ENCODE results near the gene NELFE. TPM values are rescaled to one million over a fixed set of nuclear protein-coding genes. Genes with fewer than 3 reads are reported as not detected.

NELFE gene
- total and polyA plus RNA-seq, 2 of the 13 experiments (the other 11 are each of a cell fraction or from before 2014, with no cell fraction given), result 51.3 to 69.8 TPM

GRCh38 chr6:31945507-31946369, 13.0 kb downstream of the NELFE start, which contains the start of gene CFB (continued):
- TF ChIP-seq MAF1 (CRISPR knock-in tag; IDR thresholded peaks at IDR 0.05; ENCODE audit: borderline replicate concordance) (peak; percentile 83; the same call in 1 of the 2 replicates), MYC (CRISPR knock-in tag; IDR thresholded peaks at IDR 0.05; ENCODE audit: borderline replicate concordance) (peak; percentile 70; the same call in 1 of the 2 replicates), ZNF879 (CRISPR knock-in tag; IDR thresholded peaks at IDR 0.05) (no peak), YEATS2 (CRISPR knock-in tag; IDR thresholded peaks at IDR 0.05; ENCODE audit: borderline replicate concordance) (peak; percentile 66; the same call in 1 of the 2 replicates), HES4 (CRISPR knock-in tag; IDR thresholded peaks at IDR 0.05; ENCODE audit: borderline replicate concordance) (0 out of 2 replicates have a peak, but pooled peaks have one; percentile 20), POGZ (CRISPR knock-in tag; IDR thresholded peaks at IDR 0.05) (peak; percentile 51), ZNF777 (CRISPR knock-in tag; IDR thresholded peaks at IDR 0.05) (peak; percentile 34; the same call in 1 of the 2 replicates), JUNB (CRISPR knock-in tag; IDR thresholded peaks at IDR 0.05; ENCODE audit: borderline replicate concordance) (no peak; the same call in 1 of the 2 replicates), ZNF703 (CRISPR knock-in tag; IDR thresholded peaks at IDR 0.05; ENCODE audit: borderline replicate concordance) (peak; percentile 75; the same call in 1 of the 2 replicates), SOX13 (IDR thresholded peaks at IDR 0.05) (0 out of 2 replicates have a peak, but pooled peaks have one; percentile 12), SOX13 (CRISPR knock-in tag; conservative IDR thresholded peaks at IDR 0.05 in 1 of 2, IDR thresholded peaks at IDR 0.05 in 1 of 2) (peak in 1 of 2 experiments; percentile 84; a peak in 2 of 4 replicates), ZNF331 (CRISPR knock-in tag; IDR thresholded peaks at IDR 0.05) (peak; percentile 88; the same call in 1 of the 2 replicates), ZNF17 (CRISPR knock-in tag; IDR thresholded peaks at IDR 0.05) (no peak), ZNF687 (CRISPR knock-in tag; IDR thresholded peaks at IDR 0.05) (peak; percentile 90), ZNF552 (CRISPR knock-in tag; IDR thresholded peaks at IDR 0.05; ENCODE audit: borderline replicate concordance) (peak; percentile 26), ZNF446 (CRISPR knock-in tag; IDR thresholded peaks at IDR 0.05) (no peak), MBD4 (IDR thresholded peaks at IDR 0.05; ENCODE audit: borderline replicate concordance, low read length) (no peak), IRX3 (CRISPR knock-in tag; IDR thresholded peaks at IDR 0.05; ENCODE audit: borderline replicate concordance, low read depth) (no peak), BRF2 (CRISPR knock-in tag; IDR thresholded peaks at IDR 0.05) (no peak; the same call in 1 of the 2 replicates), ETV6 (CRISPR knock-in tag; conservative IDR thresholded peaks at IDR 0.05) (no peak), MATR3 (CRISPR knock-in tag; IDR thresholded peaks at IDR 0.05) (no peak), DR1 (CRISPR knock-in tag; IDR thresholded peaks at IDR 0.05) (peak; percentile 98), SMC3 (IDR thresholded peaks at IDR 0.05; ENCODE audit: low read length) (peak; percentile 59), ZNF235 (CRISPR knock-in tag; IDR thresholded peaks at IDR 0.05; ENCODE audit: borderline replicate concordance) (peak; percentile 97), ZNF761 (CRISPR knock-in tag; conservative IDR thresholded peaks at IDR 0.05) (no peak; the same call in 1 of the 2 replicates)
